Neural progenitor cell (in vitro differentiated cells): ENCODE results near the gene VANGL2. TPM values are rescaled to one million over a fixed set of nuclear protein-coding genes. Genes with fewer than 3 reads are reported as not detected.

ENCODE experiments used
- DNase-seq: peaks from one replicate; pipeline ENCODE4 v3.0.0-alpha.2; 2016; ENCODE audit warnings: low spot score
- H2AFZ ChIP-seq: fragments of 200-600 bp; sonication (generic); replicated peaks from 2 replicates; pipeline ENCODE4 v1.6.1; 2016; ENCODE audit warnings: antibody characterized with exemption
- H3F3A ChIP-seq: fragments of 200-600 bp; sonication (generic); 2 replicates; pipeline ENCODE4 v1.6.1; 2016; ENCODE audit warnings: antibody characterized with exemption, low read depth
- H3K27ac ChIP-seq: fragments of 200-600 bp; sonication (generic); 2 replicates; pipeline ENCODE4 v1.5.1; 2016; ENCODE audit warnings: mild to moderate bottlenecking
- H3K27me3 ChIP-seq: fragments of 200-600 bp; sonication (generic); 2 replicates; pipeline ENCODE4 v1.6.1; 2016; ENCODE audit warnings: mild to moderate bottlenecking, moderate library complexity
- H3K36me3 ChIP-seq: fragments of 200-600 bp; sonication (generic); 2 replicates; pipeline ENCODE4 v1.5.1; 2016
- H3K4me1 ChIP-seq: fragments of 200-600 bp; sonication (generic); 2 replicates; pipeline ENCODE4 v1.6.1; 2016; ENCODE audit warnings: mixed run types
- H3K4me2 ChIP-seq: fragments of 200-600 bp; sonication (generic); 2 replicates; pipeline ENCODE4 v1.6.1; 2016
- H3K4me3 ChIP-seq: fragments of 200-600 bp; sonication (generic); 2 replicates; pipeline ENCODE4 v1.5.1; 2016
- H3K79me2 ChIP-seq: fragments of 200-600 bp; sonication (generic); 2 replicates; pipeline ENCODE4 v1.6.1; 2016; ENCODE audit warnings: low read depth
- H3K9ac ChIP-seq: fragments of 200-600 bp; sonication (generic); 2 replicates; pipeline ENCODE4 v1.6.1; 2016
- H3K9me3 ChIP-seq: fragments of 200-600 bp; sonication (generic); 2 replicates; pipeline ENCODE4 v1.5.1; 2016; ENCODE audit warnings: low read depth
- H4K20me1 ChIP-seq: fragments of 200-600 bp; sonication (generic); 2 replicates; pipeline ENCODE4 v1.6.1; 2016; ENCODE audit warnings: low read depth
- H3K27ac Mint-ChIP-seq: 3 replicates; pipeline ENCODE4 v1.8.0; 2021; ENCODE audit warnings: mixed read lengths
- H3K27me3 Mint-ChIP-seq: 2 replicates; pipeline ENCODE4 v1.8.0; 2022; ENCODE audit warnings: low read depth, mild to moderate bottlenecking, inconsistent platforms, moderate library complexity, mixed read lengths; ENCODE audit not compliant: insufficient read depth
- H3K36me3 Mint-ChIP-seq: 3 replicates; pipeline ENCODE4 v1.8.0; 2021; ENCODE audit warnings: mixed read lengths
- H3K4me1 Mint-ChIP-seq: 3 replicates; pipeline ENCODE4 v1.8.0; 2021; ENCODE audit warnings: mixed read lengths
- H3K4me3 Mint-ChIP-seq: 3 replicates; pipeline ENCODE4 v1.8.0; 2021; ENCODE audit warnings: mild to moderate bottlenecking, moderate library complexity, mixed read lengths
- H3K9me3 Mint-ChIP-seq: 3 replicates; pipeline ENCODE4 v1.8.0; 2020; ENCODE audit warnings: mixed read lengths
- EZH2 ChIP-seq: fragments of 200-600 bp; sonication (generic); IDR thresholded peaks from 2 replicates; pipeline ENCODE4 v1.6.1; 2017; ENCODE audit warnings: antibody characterized with exemption, mild to moderate bottlenecking, moderate library complexity
- EZH2phosphoT487 ChIP-seq: fragments of 200-600 bp; sonication (generic); IDR thresholded peaks from 2 replicates; pipeline ENCODE4 v1.6.1; 2017; ENCODE audit warnings: antibody characterized with exemption
- total RNA-seq: library from RNA; depleted of rRNA; stranded (reverse); fragments of >200 nt; gene quantifications from 2 replicates; pipeline ENCODE4 v1.2.3, GENCODE V29; 2015; ENCODE audit warnings: low replicate concordance
- TF ChIP-seq, protein P1 (sequence below): fragments of 200-600 bp; sonication (generic); IDR thresholded peaks from 2 replicates; pipeline ENCODE4 v1.5.1; 2017; ENCODE audit warnings: antibody characterized with exemption, mild to moderate bottlenecking

Gene VANGL2
- total RNA-seq, 1 donor from 2014 or later, result 23.0 TPM

DNA sequence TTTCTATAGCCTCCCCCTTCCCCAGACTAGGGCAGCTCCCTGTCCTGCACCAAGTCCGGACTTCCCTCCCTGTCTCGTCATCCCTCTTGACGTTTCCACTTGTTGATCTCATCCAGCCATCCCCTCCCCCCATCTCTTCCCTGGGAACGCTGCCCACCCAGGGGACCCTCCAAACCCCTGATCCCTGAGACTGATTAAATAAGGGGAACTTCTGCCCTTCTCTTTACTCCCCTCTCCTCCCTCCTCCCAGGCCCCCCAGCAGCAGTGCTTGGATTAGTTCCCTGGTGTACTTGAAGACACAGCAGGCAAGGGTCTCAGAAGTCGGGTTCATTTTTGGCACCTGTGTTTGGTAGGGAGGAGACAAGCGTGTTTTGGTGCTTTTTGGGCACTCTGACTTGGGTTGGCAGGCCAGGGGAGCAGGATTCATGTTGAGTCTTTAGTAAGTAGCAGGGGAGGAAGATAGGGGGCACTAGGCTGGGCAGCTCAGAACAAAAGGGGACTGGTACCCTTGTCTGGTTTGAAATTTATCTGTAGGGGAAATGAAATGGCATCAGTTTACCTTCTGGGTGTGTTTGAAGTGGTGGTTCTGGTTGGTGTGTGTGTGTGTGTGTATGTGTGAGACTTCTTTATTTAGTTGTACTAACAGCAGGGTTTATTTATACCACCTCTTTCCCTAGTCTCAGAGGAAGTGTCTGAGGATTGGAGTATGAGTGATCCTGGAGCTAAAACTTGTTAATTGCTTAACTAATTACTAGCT lies 11.1 kb downstream of the VANGL2 start:
- peaks cover 97% of the 10 kb centered on the region for H3K79me2 ChIP-seq
- peak overlapping the region; percentile 84 for H3K4me3 Mint-ChIP-seq
- H3K4me2 ChIP-seq, result peak overlapping the region; percentile 83
- H3K27me3 Mint-ChIP-seq, result peaks cover 10% of the 10 kb centered on the region
- peaks cover 61% of the 10 kb centered on the region for H4K20me1 ChIP-seq
- peak overlapping the region; percentile 27 for H3K9ac ChIP-seq
- H3F3A ChIP-seq, result peaks cover 35% of the 10 kb centered on the region
- no peaks in the 10 kb centered on the region for H3K36me3 ChIP-seq
- no peak overlapping the region for H2AFZ ChIP-seq
- H3K27ac Mint-ChIP-seq, result peak overlapping the region; percentile 100
- peak overlapping the region; percentile 38 for H3K4me3 ChIP-seq
- TF ChIP-seq, protein P1, sequence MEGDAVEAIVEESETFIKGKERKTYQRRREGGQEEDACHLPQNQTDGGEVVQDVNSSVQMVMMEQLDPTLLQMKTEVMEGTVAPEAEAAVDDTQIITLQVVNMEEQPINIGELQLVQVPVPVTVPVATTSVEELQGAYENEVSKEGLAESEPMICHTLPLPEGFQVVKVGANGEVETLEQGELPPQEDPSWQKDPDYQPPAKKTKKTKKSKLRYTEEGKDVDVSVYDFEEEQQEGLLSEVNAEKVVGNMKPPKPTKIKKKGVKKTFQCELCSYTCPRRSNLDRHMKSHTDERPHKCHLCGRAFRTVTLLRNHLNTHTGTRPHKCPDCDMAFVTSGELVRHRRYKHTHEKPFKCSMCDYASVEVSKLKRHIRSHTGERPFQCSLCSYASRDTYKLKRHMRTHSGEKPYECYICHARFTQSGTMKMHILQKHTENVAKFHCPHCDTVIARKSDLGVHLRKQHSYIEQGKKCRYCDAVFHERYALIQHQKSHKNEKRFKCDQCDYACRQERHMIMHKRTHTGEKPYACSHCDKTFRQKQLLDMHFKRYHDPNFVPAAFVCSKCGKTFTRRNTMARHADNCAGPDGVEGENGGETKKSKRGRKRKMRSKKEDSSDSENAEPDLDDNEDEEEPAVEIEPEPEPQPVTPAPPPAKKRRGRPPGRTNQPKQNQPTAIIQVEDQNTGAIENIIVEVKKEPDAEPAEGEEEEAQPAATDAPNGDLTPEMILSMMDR, result peak; percentile 27
- TF ChIP-seq EZH2phosphoT487, result no peak
- peak; percentile 26 for DNase-seq
- peaks cover 72% of the 10 kb centered on the region for H3K4me1 ChIP-seq
- H3K27ac ChIP-seq, result peak overlapping the region; percentile 97
- no peaks in the 10 kb centered on the region for H3K9me3 Mint-ChIP-seq
- peaks cover 23% of the 10 kb centered on the region for H3K36me3 Mint-ChIP-seq
- no peaks in the 10 kb centered on the region for H3K27me3 ChIP-seq
- H3K4me1 Mint-ChIP-seq, result peaks cover 82% of the 10 kb centered on the region
- no peaks in the 10 kb centered on the region for H3K9me3 ChIP-seq

DNA sequence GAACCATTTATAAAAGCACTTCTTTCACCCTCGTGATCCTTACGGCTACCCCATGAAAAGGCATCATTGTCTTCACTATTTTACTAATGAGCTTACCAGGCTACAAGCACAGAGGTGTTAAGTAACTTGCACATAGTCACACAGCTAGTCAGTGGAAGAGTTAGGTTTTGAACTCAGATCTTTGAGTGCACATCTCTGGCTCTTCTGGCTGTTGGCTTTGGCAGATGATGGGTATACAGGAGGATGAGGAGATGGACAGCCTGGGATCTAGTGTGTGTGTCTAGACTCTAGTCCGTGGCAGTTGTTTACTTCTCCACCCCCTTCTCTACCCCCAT lies 11.6 kb downstream of the VANGL2 start:
- Mint-ChIP-seq H3K27ac (peak overlapping the region; percentile 100), H3K9me3 (no peaks in the 10 kb centered on the region), H3K4me1 (peaks cover 77% of the 10 kb centered on the region), H3K27me3 (peaks cover 10% of the 10 kb centered on the region), H3K36me3 (peaks cover 21% of the 10 kb centered on the region), H3K4me3 (peak overlapping the region; percentile 84)
- Histone ChIP-seq H3K27me3 (no peaks in the 10 kb centered on the region), H3K27ac (peak overlapping the region; percentile 97), H3K9ac (no peak overlapping the region), H3K4me1 (peaks cover 71% of the 10 kb centered on the region), H3K4me2 (peak overlapping the region; percentile 83), H3K9me3 (no peaks in the 10 kb centered on the region), H3F3A (peaks cover 35% of the 10 kb centered on the region), H2AFZ (no peak overlapping the region), H3K36me3 (no peaks in the 10 kb centered on the region), H3K79me2 (peaks cover 92% of the 10 kb centered on the region), H3K4me3 (no peak overlapping the region), H4K20me1 (peaks cover 61% of the 10 kb centered on the region)
- no peak for DNase-seq
- TF ChIP-seq EZH2phosphoT487 (no peak), EZH2 (no peak)
- TF ChIP-seq, protein P1, result no peak

DNA sequence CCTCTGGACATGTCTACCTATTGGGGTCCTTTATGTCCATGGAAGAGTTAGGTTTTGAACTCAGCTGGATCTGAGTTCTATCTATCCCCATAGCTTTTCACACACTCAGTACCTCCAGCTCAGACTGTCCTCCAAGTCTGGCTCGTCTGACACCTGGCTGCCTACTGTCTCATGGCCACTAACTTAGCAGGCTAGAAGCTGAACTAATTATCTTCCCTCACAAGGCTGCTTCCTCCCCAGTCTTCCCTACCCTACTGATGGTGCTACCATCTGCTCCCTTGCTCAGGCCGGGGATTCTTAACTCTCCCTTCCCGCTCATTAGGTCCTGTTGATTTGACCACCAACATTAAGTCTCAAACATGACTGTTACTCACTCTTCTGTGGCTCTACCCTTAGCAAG lies 13.4 kb downstream of the VANGL2 start:
- H3K4me1 ChIP-seq, result peaks cover 57% of the 10 kb centered on the region
- DNase-seq, result no peak
- no peak overlapping the region for H3K27ac ChIP-seq

More for the DNA sequence above, 13.4 kb downstream of the VANGL2 start:
- no peak overlapping the region for H3K4me3 Mint-ChIP-seq
- TF ChIP-seq, protein P1, result no peak
- no peak for TF ChIP-seq EZH2phosphoT487
- TF ChIP-seq EZH2, result no peak
- peaks cover 9% of the 10 kb centered on the region for H3K27me3 Mint-ChIP-seq
- no peaks in the 10 kb centered on the region for H3K9me3 ChIP-seq
- peaks cover 60% of the 10 kb centered on the region for H3K4me1 Mint-ChIP-seq
- no peak overlapping the region for H3K4me3 ChIP-seq
- peaks cover 35% of the 10 kb centered on the region for H3F3A ChIP-seq
- peak overlapping the region; percentile 84 for H3K27ac Mint-ChIP-seq
- peaks cover 25% of the 10 kb centered on the region for H3K36me3 Mint-ChIP-seq
- no peak overlapping the region for H2AFZ ChIP-seq
- H3K9me3 Mint-ChIP-seq, result no peaks in the 10 kb centered on the region
- peaks cover 65% of the 10 kb centered on the region for H4K20me1 ChIP-seq
- H3K79me2 ChIP-seq, result peaks cover 75% of the 10 kb centered on the region
- no peak overlapping the region for H3K9ac ChIP-seq
- H3K27me3 ChIP-seq, result no peaks in the 10 kb centered on the region
- no peak overlapping the region for H3K4me2 ChIP-seq
- H3K36me3 ChIP-seq, result no peaks in the 10 kb centered on the region
